GM12801 (cell line): ENCODE results near the gene CD4.

Experiments
- CTCF ChIP-seq: IDR thresholded peaks from one replicate; pipeline ENCODE4 v1.5.1; 2011; ENCODE audit warnings: control low read depth; ENCODE audit not compliant: insufficient read length; ENCODE audit errors: extremely low read depth

The CD4 gene

DNA sequence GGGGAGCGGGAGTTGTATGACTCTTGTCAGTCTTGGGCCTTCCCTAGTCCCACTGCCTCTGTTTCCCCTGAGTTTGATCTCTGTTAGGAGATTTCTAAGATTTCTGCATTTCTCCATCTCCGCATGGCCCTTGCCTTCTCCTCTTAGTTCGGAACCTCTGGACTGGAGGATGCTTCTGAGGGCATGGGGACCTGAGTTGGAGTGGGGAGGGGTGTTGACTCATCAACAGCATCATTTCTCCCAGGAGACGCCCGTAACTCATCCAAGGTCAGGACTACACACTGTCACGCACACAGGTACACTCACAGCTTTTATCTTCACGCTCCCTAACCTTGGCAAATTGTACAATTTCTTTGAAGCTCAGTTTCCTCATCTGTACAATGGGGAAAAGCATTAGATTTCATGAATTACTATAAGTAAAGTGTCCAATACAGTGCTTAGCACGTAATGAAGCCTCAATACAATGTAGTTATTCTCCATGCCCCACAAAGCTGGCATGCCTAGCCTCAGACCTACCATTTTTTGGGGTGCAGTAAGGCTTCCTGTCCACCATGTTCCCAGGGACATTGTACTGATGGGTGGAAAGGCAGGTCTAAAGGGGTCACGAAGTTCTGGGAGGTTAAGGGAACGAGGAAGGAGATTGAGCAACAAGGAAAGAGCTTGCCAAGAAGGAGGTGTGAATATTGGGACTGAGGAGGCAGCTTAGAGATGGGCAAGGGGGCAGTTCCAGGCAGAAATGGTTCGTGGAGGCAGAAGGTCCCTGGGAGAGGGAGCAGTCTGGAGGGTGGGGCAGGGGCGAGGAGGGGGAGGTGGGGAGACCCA lies 17.6 kb upstream of the CD4 start:
- TF ChIP-seq CTCF: no peak

GRCh38 chr12:6772331-6772695 lies 17.0 kb upstream of the CD4 start, which contains the start of gene LAG3:
LAG3 (plus strand) TSS chr12:6772520; CDS start chr12:6772853, 333 bp downstream.
- TF ChIP-seq CTCF: no peak

- TF ChIP-seq CTCF: no peak
Measured at GRCh38 chr12:6772726-6773589, 16.4 kb upstream of the CD4 start.

- TF ChIP-seq CTCF: no peak
Measured at GRCh38 chr12:6773590-6774351, 15.6 kb upstream of the CD4 start.

GRCh38 chr12:6774499-6775062 lies 14.7 kb upstream of the CD4 start:
- no peak for TF ChIP-seq CTCF

- TF ChIP-seq CTCF: no peak
Measured at GRCh38 chr12:6775185-6776174, 13.8 kb upstream of the CD4 start.
